WTC11 (cell line): ENCODE measurements around the gene IFFO2.

Experiments used
- CREB1 ChIP-seq: sonication (generic); formaldehyde crosslinking; IDR thresholded peaks from 2 replicates; pipeline ENCODE4 v1.8.0; 2023; ENCODE audit warnings: mild to moderate bottlenecking, missing genetic modification reagents
- SP1 ChIP-seq: sonication (generic); formaldehyde crosslinking; conservative IDR thresholded peaks from 2 replicates; pipeline ENCODE4 v1.8.1; 2022; ENCODE audit warnings: missing genetic modification reagents
- TCF7 ChIP-seq: sonication (generic); formaldehyde crosslinking; IDR thresholded peaks from 2 replicates; pipeline ENCODE4 v1.8.0; 2022; ENCODE audit warnings: mild to moderate bottlenecking, low read depth, missing genetic modification reagents, moderate library complexity
- ZBTB21 ChIP-seq: sonication (generic); formaldehyde crosslinking; IDR thresholded peaks from 2 replicates; pipeline ENCODE4 v1.8.1; 2023; ENCODE audit warnings: mild to moderate bottlenecking, missing genetic modification reagents, borderline replicate concordance
- ZNF232 ChIP-seq: sonication (generic); formaldehyde crosslinking; IDR thresholded peaks from 2 replicates; pipeline ENCODE4 v1.8.0; 2022; ENCODE audit warnings: mild to moderate bottlenecking, missing genetic modification reagents
- TF ChIP-seq, protein P1 (sequence below): fragments of 200-600 bp; IDR thresholded peaks from 2 replicates; pipeline ENCODE4 v1.8.0; 2022; ENCODE audit warnings: antibody characterized with exemption
- TF ChIP-seq, protein P2 (sequence below): fragments of 250-450 bp; sonication (Bioruptor Pico); IDR thresholded peaks from 2 replicates; pipeline ENCODE4 v2.1.2; 2022; ENCODE audit warnings: mild to moderate bottlenecking, moderate library complexity
- TF ChIP-seq, protein P3 (sequence below): sonication (generic); formaldehyde crosslinking; IDR thresholded peaks from 2 replicates; pipeline ENCODE4 v1.8.1; 2023; ENCODE audit warnings: mild to moderate bottlenecking, moderate library complexity, missing genetic modification reagents
- TF ChIP-seq, protein P4 (sequence below): sonication (generic); formaldehyde crosslinking; IDR thresholded peaks from 2 replicates; pipeline ENCODE4 v1.8.1; 2022; ENCODE audit warnings: low read depth, missing genetic modification reagents, borderline replicate concordance

DNA sequence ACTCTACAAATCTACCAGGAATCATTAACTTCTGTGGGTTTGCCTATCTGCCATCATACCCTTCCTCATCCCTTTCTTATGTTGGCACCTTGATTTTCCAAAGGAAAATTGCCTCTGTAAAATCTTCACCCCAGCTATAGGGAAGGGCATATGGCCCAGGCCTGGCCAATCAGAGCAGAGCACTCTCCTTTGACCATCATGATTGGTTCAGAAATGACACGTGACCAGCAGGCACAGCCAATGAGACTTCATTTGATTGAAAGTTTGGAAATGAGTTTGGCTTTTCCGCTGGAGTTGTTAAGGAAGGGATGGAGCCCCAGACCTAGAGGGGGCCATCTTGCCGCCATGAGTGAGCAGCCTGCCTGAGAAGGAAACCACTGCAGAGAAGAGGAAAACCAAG lies 35.1 kb upstream of the IFFO2 start:
- TF ChIP-seq, protein P1, sequence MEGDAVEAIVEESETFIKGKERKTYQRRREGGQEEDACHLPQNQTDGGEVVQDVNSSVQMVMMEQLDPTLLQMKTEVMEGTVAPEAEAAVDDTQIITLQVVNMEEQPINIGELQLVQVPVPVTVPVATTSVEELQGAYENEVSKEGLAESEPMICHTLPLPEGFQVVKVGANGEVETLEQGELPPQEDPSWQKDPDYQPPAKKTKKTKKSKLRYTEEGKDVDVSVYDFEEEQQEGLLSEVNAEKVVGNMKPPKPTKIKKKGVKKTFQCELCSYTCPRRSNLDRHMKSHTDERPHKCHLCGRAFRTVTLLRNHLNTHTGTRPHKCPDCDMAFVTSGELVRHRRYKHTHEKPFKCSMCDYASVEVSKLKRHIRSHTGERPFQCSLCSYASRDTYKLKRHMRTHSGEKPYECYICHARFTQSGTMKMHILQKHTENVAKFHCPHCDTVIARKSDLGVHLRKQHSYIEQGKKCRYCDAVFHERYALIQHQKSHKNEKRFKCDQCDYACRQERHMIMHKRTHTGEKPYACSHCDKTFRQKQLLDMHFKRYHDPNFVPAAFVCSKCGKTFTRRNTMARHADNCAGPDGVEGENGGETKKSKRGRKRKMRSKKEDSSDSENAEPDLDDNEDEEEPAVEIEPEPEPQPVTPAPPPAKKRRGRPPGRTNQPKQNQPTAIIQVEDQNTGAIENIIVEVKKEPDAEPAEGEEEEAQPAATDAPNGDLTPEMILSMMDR = no peak
- TF ChIP-seq, protein P2, sequence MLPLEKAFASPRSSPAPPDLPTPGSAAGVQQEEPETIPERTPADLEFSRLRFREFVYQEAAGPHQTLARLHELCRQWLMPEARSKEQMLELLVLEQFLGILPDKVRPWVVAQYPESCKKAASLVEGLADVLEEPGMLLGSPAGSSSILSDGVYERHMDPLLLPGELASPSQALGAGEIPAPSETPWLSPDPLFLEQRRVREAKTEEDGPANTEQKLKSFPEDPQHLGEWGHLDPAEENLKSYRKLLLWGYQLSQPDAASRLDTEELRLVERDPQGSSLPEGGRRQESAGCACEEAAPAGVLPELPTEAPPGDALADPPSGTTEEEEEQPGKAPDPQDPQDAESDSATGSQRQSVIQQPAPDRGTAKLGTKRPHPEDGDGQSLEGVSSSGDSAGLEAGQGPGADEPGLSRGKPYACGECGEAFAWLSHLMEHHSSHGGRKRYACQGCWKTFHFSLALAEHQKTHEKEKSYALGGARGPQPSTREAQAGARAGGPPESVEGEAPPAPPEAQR (CRISPR knock-in tag) = no peak
- TF ChIP-seq TCF7 (CRISPR knock-in tag) = no peak
- TF ChIP-seq, protein P3, sequence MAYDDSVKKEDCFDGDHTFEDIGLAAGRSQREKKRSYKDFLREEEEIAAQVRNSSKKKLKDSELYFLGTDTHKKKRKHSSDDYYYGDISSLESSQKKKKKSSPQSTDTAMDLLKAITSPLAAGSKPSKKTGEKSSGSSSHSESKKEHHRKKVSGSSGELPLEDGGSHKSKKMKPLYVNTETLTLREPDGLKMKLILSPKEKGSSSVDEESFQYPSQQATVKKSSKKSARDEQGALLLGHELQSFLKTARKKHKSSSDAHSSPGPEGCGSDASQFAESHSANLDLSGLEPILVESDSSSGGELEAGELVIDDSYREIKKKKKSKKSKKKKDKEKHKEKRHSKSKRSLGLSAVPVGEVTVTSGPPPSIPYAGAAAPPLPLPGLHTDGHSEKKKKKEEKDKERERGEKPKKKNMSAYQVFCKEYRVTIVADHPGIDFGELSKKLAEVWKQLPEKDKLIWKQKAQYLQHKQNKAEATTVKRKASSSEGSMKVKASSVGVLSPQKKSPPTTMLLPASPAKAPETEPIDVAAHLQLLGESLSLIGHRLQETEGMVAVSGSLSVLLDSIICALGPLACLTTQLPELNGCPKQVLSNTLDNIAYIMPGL (CRISPR knock-in tag) = no peak
- no peak for TF ChIP-seq SP1 (CRISPR knock-in tag)
- TF ChIP-seq, protein P4, sequence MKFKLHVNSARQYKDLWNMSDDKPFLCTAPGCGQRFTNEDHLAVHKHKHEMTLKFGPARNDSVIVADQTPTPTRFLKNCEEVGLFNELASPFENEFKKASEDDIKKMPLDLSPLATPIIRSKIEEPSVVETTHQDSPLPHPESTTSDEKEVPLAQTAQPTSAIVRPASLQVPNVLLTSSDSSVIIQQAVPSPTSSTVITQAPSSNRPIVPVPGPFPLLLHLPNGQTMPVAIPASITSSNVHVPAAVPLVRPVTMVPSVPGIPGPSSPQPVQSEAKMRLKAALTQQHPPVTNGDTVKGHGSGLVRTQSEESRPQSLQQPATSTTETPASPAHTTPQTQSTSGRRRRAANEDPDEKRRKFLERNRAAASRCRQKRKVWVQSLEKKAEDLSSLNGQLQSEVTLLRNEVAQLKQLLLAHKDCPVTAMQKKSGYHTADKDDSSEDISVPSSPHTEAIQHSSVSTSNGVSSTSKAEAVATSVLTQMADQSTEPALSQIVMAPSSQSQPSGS (CRISPR knock-in tag) = no peak
- no peak for TF ChIP-seq ZBTB21 (CRISPR knock-in tag)
- TF ChIP-seq CREB1 (CRISPR knock-in tag) = no peak
- TF ChIP-seq ZNF232 (CRISPR knock-in tag) = no peak
